HCT116 (cell line): Measurements from ENCODE around the gene SLC35B1. TPM values are rescaled to one million over a fixed set of nuclear protein-coding genes. Genes with fewer than 3 reads are reported as not detected.

Experiments
- ATAC-seq: fragments of 200-7000 bp; cut with Tn5 transposase; 2 replicates; pipeline ENCODE4 v1.9.1; 2020; ENCODE audit warnings: mild to moderate bottlenecking, moderate library complexity
- BruUV-seq: library from RNA; stranded (reverse); fragments of 400-500 nt; replicated peaks from 2 replicates; lab custom pipeline; 2021; lab: Mats Ljungman, UMichigan
- CTCF ChIA-PET: fragments of 300-600 bp; sonication (Branson Sonifier 250); formaldehyde crosslinking; loops from one replicate; lab custom pipeline; 2021; ENCODE audit warnings: antibody characterized with exemption; lab: Charles Lee
- POLR2A ChIA-PET: fragments of 300-600, 350-600 bp; sonication (Branson Sonifier 250); formaldehyde crosslinking; loops from one replicate; lab custom pipeline; 2021; ENCODE audit warnings: antibody characterized with exemption; lab: Charles Lee
- RAD21 ChIA-PET, 2 experiments: fragments of 300-600 bp; sonication (Branson Sonifier 250); formaldehyde crosslinking; loops; one replicate each; lab custom pipeline; 2023; ENCODE audit warnings: low total read pairs in 2 of 2; ENCODE audit not compliant: uncharacterized antibody in 2 of 2, unreplicated experiment in 2 of 2, low non-redundant PET in 1 of 2; lab: Charles Lee
- DNase-seq: peaks from one replicate; pipeline ENCODE4 v3.0.0-alpha.2; 2010; ENCODE audit warnings: low read depth, low spot score
- H2AFZ ChIP-seq: fragments of 200-600 bp; shearing (Covaris generic), sonication (generic); 2 replicates; pipeline ENCODE4 v1.6.1; 2017; ENCODE audit warnings: low read depth, mixed run types, mixed read lengths, antibody characterized with exemption, low read length; ENCODE audit not compliant: poor library complexity, severe bottlenecking
- H3K27ac ChIP-seq: 2 replicates; pipeline ENCODE4 v1.5.1; 2012; ENCODE audit warnings: low read depth, low read length
- H3K27me3 ChIP-seq: fragments of 200-600 bp; sonication (generic); 2 replicates; pipeline ENCODE4 v1.6.1; 2016; ENCODE audit warnings: mixed run types, low read length, mixed read lengths; ENCODE audit not compliant: insufficient read depth
- H3K36me3 ChIP-seq, 2 experiments: fragments of 200-500 bp in 1 of 2; fragments of 200-600 bp in 1 of 2; sonication (Bioruptor generic) in 1 of 2; sonication (generic) in 1 of 2; 2 replicates each; pipeline versions ENCODE4 v1.5.1 to v1.6.1; 2014 to 2016; ENCODE audit warnings: low read length in 2 of 2, inconsistent platforms in 1 of 2, mixed read lengths in 1 of 2, mixed run types in 1 of 2; ENCODE audit not compliant: insufficient read depth in 2 of 2, control insufficient read depth in 1 of 2
- H3K4me1 ChIP-seq, 2 experiments: fragments of 200-600 bp in 1 of 2; sonication (generic) in 1 of 2; 2 replicates each; pipeline versions ENCODE4 v1.5.1 to v1.6.1; 2012 to 2017; ENCODE audit warnings: low read length in 2 of 2, inconsistent platforms in 1 of 2, mild to moderate bottlenecking in 1 of 2, mixed read lengths in 1 of 2, mixed run types in 1 of 2, moderate library complexity in 1 of 2; ENCODE audit not compliant: insufficient read depth in 2 of 2, control insufficient read depth in 1 of 2
- H3K4me2 ChIP-seq: fragments of 200-600 bp; sonication (generic); 2 replicates; pipeline ENCODE4 v1.6.1; 2017; ENCODE audit warnings: mixed run types, low read length, mixed read lengths
- H3K4me3 ChIP-seq, 2 experiments: fragments of 200-600 bp in 1 of 2; sonication (generic) in 1 of 2; replicated peaks in 1 of 2; 2 replicates each; pipeline ENCODE4 v1.5.1; 2011 to 2016; ENCODE audit warnings: low read length in 2 of 2, control low read depth in 1 of 2, low read depth in 1 of 2, mild to moderate bottlenecking in 1 of 2, mixed read lengths in 1 of 2, mixed run types in 1 of 2
- H3K79me2 ChIP-seq: fragments of 200-600 bp; sonication (generic); 2 replicates; pipeline ENCODE4 v1.6.1; 2017; ENCODE audit warnings: mild to moderate bottlenecking, mixed run types, low read length, moderate library complexity, mixed read lengths; ENCODE audit not compliant: insufficient read depth
- H3K9ac ChIP-seq: fragments of 200-600 bp; sonication (generic); 2 replicates; pipeline ENCODE4 v1.6.1; 2016; ENCODE audit warnings: low read length, mixed read lengths
- H3K9me2 ChIP-seq: fragments of 200-600 bp; sonication (generic), shearing (Covaris generic); 2 replicates; pipeline ENCODE4 v1.6.1; 2017; ENCODE audit warnings: mixed run types, mild to moderate bottlenecking, moderate library complexity; ENCODE audit not compliant: insufficient read depth
- H3K9me3 ChIP-seq, 2 experiments: fragments of 200-500 bp in 1 of 2; fragments of 200-600 bp in 1 of 2; sonication (Bioruptor generic) in 1 of 2; sonication (generic) in 1 of 2; 2 replicates each; pipeline ENCODE4 v1.6.1; 2014 to 2017; ENCODE audit warnings: low read length in 2 of 2, mixed read lengths in 2 of 2, inconsistent platforms in 1 of 2, low read depth in 1 of 2, mild to moderate bottlenecking in 1 of 2, mixed run types in 1 of 2, moderate library complexity in 1 of 2; ENCODE audit not compliant: control insufficient read depth in 1 of 2, insufficient read depth in 1 of 2
- H4K20me1 ChIP-seq: fragments of 200-600 bp; sonication (generic), shearing (Covaris generic); 2 replicates; pipeline ENCODE4 v1.6.1; 2017; ENCODE audit warnings: mixed run types, mild to moderate bottlenecking, moderate library complexity; ENCODE audit not compliant: insufficient read depth
- CBX3 ChIP-seq: IDR thresholded peaks from 2 replicates; pipeline ENCODE4 v1.6.1; 2012; ENCODE audit warnings: low read depth
- CTCF ChIP-seq, 3 experiments: fragments of 200-600 bp in 1 of 3; sonication (generic) in 1 of 3; IDR thresholded peaks in 2 of 3; conservative IDR thresholded peaks in 1 of 3; 2 replicates each; pipeline ENCODE4 v1.5.1; 2012 to 2017; ENCODE audit warnings: low read depth in 2 of 3, low read length in 2 of 3, antibody characterized with exemption in 1 of 3, borderline replicate concordance in 1 of 3, control low read depth in 1 of 3, mild to moderate bottlenecking in 1 of 3, mixed read lengths in 1 of 3, mixed run types in 1 of 3, moderate library complexity in 1 of 3; ENCODE audit not compliant: insufficient read depth in 1 of 3
- EGR1 ChIP-seq: IDR thresholded peaks from 2 replicates; pipeline ENCODE4 v1.6.1; 2012; ENCODE audit warnings: low read depth
- ELF1 ChIP-seq: IDR thresholded peaks from 2 replicates; pipeline ENCODE4 v1.6.1; 2012; ENCODE audit warnings: low read depth, borderline replicate concordance
- EZH2 ChIP-seq: fragments of 200-600 bp; sonication (generic); IDR thresholded peaks from 2 replicates; pipeline ENCODE4 v1.6.1; 2017; ENCODE audit warnings: antibody characterized with exemption, mixed run types
- EZH2phosphoT487 ChIP-seq: fragments of 200-600 bp; IDR thresholded peaks from 2 replicates; pipeline ENCODE4 v1.6.1; 2018; ENCODE audit warnings: antibody characterized with exemption, borderline replicate concordance
- FOSL1 ChIP-seq: IDR thresholded peaks from 2 replicates; pipeline ENCODE4 v1.6.1; 2012; ENCODE audit warnings: low read depth
- JUND ChIP-seq: IDR thresholded peaks from 2 replicates; pipeline ENCODE4 v1.6.1; 2012
- POLR2A ChIP-seq: IDR thresholded peaks from 2 replicates; pipeline ENCODE4 v1.7.0; 2011; ENCODE audit warnings: borderline replicate concordance; ENCODE audit not compliant: insufficient read depth, insufficient read length; ENCODE audit errors: extremely low read depth
- POLR2AphosphoS5 ChIP-seq: IDR thresholded peaks from 2 replicates; pipeline ENCODE4 v1.6.1; 2011; ENCODE audit warnings: mild to moderate bottlenecking, low read depth, low read length, moderate library complexity
- RAD21 ChIP-seq: IDR thresholded peaks from 2 replicates; pipeline ENCODE4 v1.6.1; 2012; ENCODE audit warnings: low read depth, mild to moderate bottlenecking
- REST ChIP-seq: IDR thresholded peaks from 2 replicates; pipeline ENCODE4 v1.6.1; 2012; ENCODE audit warnings: low read depth
- SIN3A ChIP-seq: IDR thresholded peaks from 2 replicates; pipeline ENCODE4 v1.6.1; 2012; ENCODE audit warnings: low read depth
- SP1 ChIP-seq: IDR thresholded peaks from 2 replicates; pipeline ENCODE4 v1.6.1; 2012; ENCODE audit warnings: low read depth
- TCF7L2 ChIP-seq: IDR thresholded peaks from 2 replicates; pipeline ENCODE4 v1.7.0; 2011; ENCODE audit warnings: borderline replicate concordance, inconsistent platforms; ENCODE audit not compliant: insufficient read depth, insufficient read length; ENCODE audit errors: extremely low read depth
- YY1 ChIP-seq: IDR thresholded peaks from 2 replicates; pipeline ENCODE4 v1.6.1; 2011; ENCODE audit warnings: low read length, low read depth, moderate library complexity, mild to moderate bottlenecking; ENCODE audit not compliant: insufficient replicate concordance; ENCODE audit errors: extremely low read depth
- ZFX ChIP-seq: fragments of 450-650 bp; IDR thresholded peaks from 2 replicates; pipeline ENCODE4 v1.6.1; 2017
- intact Hi-C: fragments of 100-400 bp; cut with micrococcal nuclease; formaldehyde crosslinking; loops from 2 replicates; pipeline ENCODE4 v1.10.0; 2022
- total RNA-seq: library from RNA; stranded (reverse); gene quantifications from one replicate; pipeline ENCODE4 v1.2.1, GENCODE V29; 2021; ENCODE audit not compliant: unreplicated experiment
- TF ChIP-seq, protein P1 (sequence below): IDR thresholded peaks from 2 replicates; pipeline ENCODE4 v1.6.1; 2012

SLC35B1 gene
- total RNA-seq, 1 experiment from 2014 or later: 87.5 TPM

- TF ChIP-seq RAD21: no peak
- no peak for TF ChIP-seq CTCF (IDR thresholded peaks at IDR 0.05 in 2 of 3, conservative IDR thresholded peaks at IDR 0.05 in 1 of 3; ENCODE audit: borderline replicate concordance in 1 of 3, insufficient read depth in 1 of 3, low read depth in 2 of 3, low read length in 2 of 3)
Observed at GRCh38 chr17:49664706-49665211, 43.0 kb downstream of the SLC35B1 start (continued).

DNA sequence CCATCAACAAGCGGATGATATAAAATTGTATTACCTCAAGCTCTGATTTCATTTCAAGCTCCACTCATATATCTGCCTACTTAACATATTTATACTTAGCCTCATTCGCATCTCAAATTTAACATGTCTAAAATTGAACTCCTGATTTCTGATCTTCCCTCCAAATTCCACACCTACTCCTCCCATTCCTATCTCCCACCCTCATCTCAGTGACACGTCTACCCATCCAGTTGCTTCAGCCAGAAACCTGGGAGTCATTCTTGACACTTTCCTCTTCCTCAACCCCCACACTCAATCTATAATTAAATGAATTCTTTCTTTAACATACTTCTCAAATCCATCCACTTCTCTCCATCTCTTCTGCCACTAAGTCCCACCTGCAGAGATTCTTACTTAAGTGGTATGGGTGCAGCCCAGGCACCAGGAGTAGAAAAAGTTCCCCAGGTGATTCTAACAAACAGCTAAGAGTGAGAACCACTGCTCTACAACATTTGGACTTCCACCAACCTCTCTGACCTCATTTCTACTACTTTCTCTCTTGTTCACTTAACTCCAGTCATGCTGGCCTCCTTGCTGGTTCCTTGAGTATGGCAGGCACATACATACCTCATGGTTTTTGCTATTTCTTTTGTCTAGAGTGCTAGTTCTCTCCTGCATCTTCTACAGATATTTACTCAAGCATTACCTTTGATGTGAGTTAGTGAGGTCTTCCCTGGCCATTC, 47.9 kb downstream of the SLC35B1 start:
- ChIA-PET RAD21 (no interaction called here), CTCF (no interaction called here), POLR2A (interaction anchor here (1.8 kb wide), 1 partner anchor 14 kb away, joined by 5 read pairs; no protein-coding TSS in a partner anchor)
- Histone ChIP-seq H3K9me3 (no peaks in the 10 kb centered on the region), H3K4me1 (no peaks in the 10 kb centered on the region), H3K27me3 (no peaks in the 10 kb centered on the region), H3K9me2 (no peaks in the 10 kb centered on the region), H3K36me3 (no peaks in the 10 kb centered on the region), H3K4me3 (no peak overlapping the region), H3K9ac (no peak overlapping the region), H3K79me2 (peaks cover 81% of the 10 kb centered on the region), H3K4me2 (no peak overlapping the region), H3K27ac (no peak overlapping the region), H2AFZ (no peak overlapping the region), H4K20me1 (peaks cover 5% of the 10 kb centered on the region; the same call in 1 of the 2 replicates)
- no peak for ATAC-seq
- no TSS peak for BruUV-seq
- intact Hi-C loops: no loop called here
- no peak for DNase-seq
- no peak for TF ChIP-seq FOSL1
- TF ChIP-seq CBX3: no peak
- TF ChIP-seq EGR1: no peak
- TF ChIP-seq REST: no peak
- TF ChIP-seq JUND: no peak
- no peak for TF ChIP-seq TCF7L2
- TF ChIP-seq ELF1: no peak
- TF ChIP-seq POLR2A: no peak
- TF ChIP-seq ZFX: no peak
- TF ChIP-seq, protein P1, sequence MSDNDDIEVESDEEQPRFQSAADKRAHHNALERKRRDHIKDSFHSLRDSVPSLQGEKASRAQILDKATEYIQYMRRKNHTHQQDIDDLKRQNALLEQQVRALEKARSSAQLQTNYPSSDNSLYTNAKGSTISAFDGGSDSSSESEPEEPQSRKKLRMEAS: no peak
- TF ChIP-seq YY1: no peak
- no peak for TF ChIP-seq RAD21
- no peak for TF ChIP-seq POLR2AphosphoS5
- no peak for TF ChIP-seq SIN3A
- TF ChIP-seq EZH2phosphoT487: no peak
- no peak for TF ChIP-seq EZH2
- TF ChIP-seq SP1: no peak
